D721Med (cell line): Measurements from ENCODE around the gene SFXN1.

Experiments
- DNase-seq: peaks from one replicate; pipeline ENCODE4 v3.0.0; 2011; ENCODE audit warnings: low spot score; ENCODE audit not compliant: insufficient read length
- FAIRE-seq: peaks from 2 replicates; lab custom pipeline; 2011; peaks lifted over from hg19 to GRCh38; lab: Jason Lieb, UNC
- CTCF ChIP-seq: IDR thresholded peaks from 2 replicates; pipeline ENCODE4 v1.5.1; 2012; ENCODE audit warnings: mild to moderate bottlenecking, control low read depth; ENCODE audit not compliant: insufficient read depth; ENCODE audit errors: missing control alignments

Gene SFXN1

GRCh38 chr5:175558801-175559480 lies 80.6 kb downstream of the SFXN1 start:
- FAIRE-seq: no peak
- TF ChIP-seq CTCF: no peak
- no peak for DNase-seq

- no peak for TF ChIP-seq CTCF
- DNase-seq (no peak), FAIRE-seq (no peak)
Measured at GRCh38 chr5:175560011-175560410, 81.7 kb downstream of the SFXN1 start.

GRCh38 chr5:175561085-175561484 lies 82.7 kb downstream of the SFXN1 start:
- FAIRE-seq: no peak
- DNase-seq: no peak
- no peak for TF ChIP-seq CTCF

GRCh38 chr5:175564716-175565115 lies 86.4 kb downstream of the SFXN1 start:
- DNase-seq: no peak
- no peak for FAIRE-seq
- no peak for TF ChIP-seq CTCF

- no peak for DNase-seq
- FAIRE-seq: no peak
- TF ChIP-seq CTCF: no peak
Measured at GRCh38 chr5:175566697-175567096, 88.3 kb downstream of the SFXN1 start.

GRCh38 chr5:175567954-175568353 lies 89.6 kb downstream of the SFXN1 start:
- DNase-seq (no peak), FAIRE-seq (no peak)
- peak; percentile 40 for TF ChIP-seq CTCF

GRCh38 chr5:175569701-175570100 lies 91.3 kb downstream of the SFXN1 start:
- no peak for TF ChIP-seq CTCF
- no peak for FAIRE-seq

More at GRCh38 chr5:175569701-175570100, 91.3 kb downstream of the SFXN1 start:
- DNase-seq: no peak
